Pancreas (tissue), 10 donors: ENCODE data around the gene MT3. TPM values are rescaled to one million over a fixed set of nuclear protein-coding genes. Genes with fewer than 3 reads are reported as not detected.

Source experiments
- ATAC-seq, 4 donors: fragments of 200-7000 bp; cut with Tn5 transposase; one replicate each; pipeline versions ENCODE4 v1.8.0 to v1.9.1; 2020; ENCODE audit warnings: mild to moderate bottlenecking in 4 of 4, moderate library complexity in 4 of 4
- DNase-seq, 6 donors: peaks; one replicate each; pipeline ENCODE4 v3.0.0-alpha.2; 2020
- FAIRE-seq: peaks from 2 replicates; lab custom pipeline; 2012; peaks lifted over from hg19 to GRCh38; lab: Jason Lieb, UNC
- H3K27ac ChIP-seq, 4 donors: fragments of 200-600 bp; sonication (generic); 1 replicate in 3 of 4; 2 replicates in 1 of 4; pipeline versions ENCODE4 v1.5.0 to v1.8.0; 2020
- H3K27me3 ChIP-seq, 4 donors: fragments of 200-600 bp; one replicate each; pipeline ENCODE4 v1.8.0; 2021
- H3K36me3 ChIP-seq, 3 donors: fragments of 200-600 bp; sonication (generic) in 1 of 3; one replicate each; pipeline versions ENCODE4 v1.5.0 to v1.8.0; 2020 to 2021
- H3K4me1 ChIP-seq, 3 donors: fragments of 200-600 bp; one replicate each; pipeline ENCODE4 v1.8.0; 2021
- H3K4me3 ChIP-seq, 4 donors: fragments of 200-600 bp; sonication (generic) in 2 of 4; one replicate each; pipeline versions ENCODE4 v1.5.0 to v1.8.0; 2020 to 2021
- H3K9me3 ChIP-seq, 4 donors: fragments of 200-600 bp; one replicate each; pipeline ENCODE4 v1.8.0; 2021
- CTCF ChIP-seq, 4 donors: fragments of 200-600 bp; sonication (generic) in 3 of 4; IDR thresholded peaks; one replicate each; pipeline versions ENCODE4 v1.5.0 to v1.8.0; 2021; ENCODE audit warnings: antibody characterized with exemption in 4 of 4
- WGBS, 2 donors: extraction: QIAGEN DNeasy Blood & Tissue Kit; methylation state at CpG; one replicate each; pipeline ENCODE4 v1.1.7; 2013; 5-methylcytosine and 5-hydroxymethylcytosine counted together
- intact Hi-C, 3 donors: fragments of 100-400 bp; cut with DNase I; formaldehyde crosslinking; loops; one replicate each; pipeline versions ENCODE4 v1.11.1 to v1.14.2; 2022
- polyA plus RNA-seq, 2 donors: library from polyadenylated mRNA; stranded (reverse); fragments of 200-250 nt; gene quantifications; one replicate each; pipeline ENCODE4 v1.2.3, GENCODE V29; 2013
- total RNA-seq, 6 donors: library from RNA; stranded (reverse); fragmentation: NEBNext Ultra II Directional in 4 of 6; extraction: Animal tissue kit (Norgen Biotek cat#: 25700) in 4 of 6; gene quantifications; one replicate each; pipeline versions ENCODE4 v1.2.1 to v1.2.4, GENCODE V29; 2021 to 2023
- donor health status: healthy with polysubstance abuse.
- donor health status: DM: no; HTN: no; CAD: no; lungs with moderate emphysema.
- donor health status: DM: no; HTN: no; CAD: no.
- donor health status: control.
- donor health status: control.
- donor health status: Bipolar disorder and iron deficiency.
- donor health status: DM: yes; HTN: yes; CAD: no.
- donor health status: DM: no; HTN: no; CAD: no.
- donor health status: DM: no; HTN: no; CAD: no.
- donor health status: DM: yes; HTN: yes; CAD: no.

Gene MT3
- total and polyA plus RNA-seq, 8 donors, result 0.41 to 4.6 (median 0.75) TPM; not detected in 4

- Histone ChIP-seq H3K27ac (no peak overlapping the region), H3K36me3 (no peaks in the 10 kb centered on the region), H3K4me1 (peaks cover 0 to 18% (median 0%) of the 10 kb centered on the region in 3 donors), H3K4me3 (no peak overlapping the region), H3K9me3 (no peaks in the 10 kb centered on the region), H3K27me3 (no peaks in the 10 kb centered on the region)
- no peak for TF ChIP-seq CTCF (IDR thresholded peaks at IDR 0.05)
- intact Hi-C loops, result no loop called here
- no peak for ATAC-seq
- DNase-seq, result no peak
- FAIRE-seq, result no peak
- 81 to 88% methylated on average over 1 of the region's 1 CpG for WGBS, 2 donors
These were observed 16.1 kb downstream of the MT3 start for GRCh38 chr16:56605475-56605874.

GRCh38 chr16:56606071-56606475 lies 16.7 kb downstream of the MT3 start:
- FAIRE-seq (no peak), DNase-seq (no peak), ATAC-seq (no peak)
- intact Hi-C loops, result no loop called here
- peaks cover 0 to 20% (median 0%) of the 10 kb centered on the region in 3 donors for H3K4me1 ChIP-seq
- H3K9me3 ChIP-seq, result no peaks in the 10 kb centered on the region
- no peaks in the 10 kb centered on the region for H3K36me3 ChIP-seq
- H3K27ac ChIP-seq, result peak overlapping the region; percentile 78 to 94 (median 90)
- H3K4me3 ChIP-seq, result no peak overlapping the region
- H3K27me3 ChIP-seq, result no peaks in the 10 kb centered on the region
- TF ChIP-seq CTCF (IDR thresholded peaks at IDR 0.05), result no peak
- 82 to 84% methylated on average over 3 of the region's 3 CpGs for WGBS, 2 donors

GRCh38 chr16:56606476-56607108 lies 17.3 kb downstream of the MT3 start:
- peaks cover 0 to 20% (median 0%) of the 10 kb centered on the region in 3 donors for H3K4me1 ChIP-seq
- no peak for ATAC-seq
- H3K36me3 ChIP-seq, result no peaks in the 10 kb centered on the region
- H3K9me3 ChIP-seq, result no peaks in the 10 kb centered on the region
- no peaks in the 10 kb centered on the region for H3K27me3 ChIP-seq
- TF ChIP-seq CTCF (IDR thresholded peaks at IDR 0.05), result no peak
- no peak for FAIRE-seq
- intact Hi-C loops, result no loop called here
- H3K27ac ChIP-seq, result peak overlapping the region; percentile 78 to 94 (median 90)
- DNase-seq, result peak in 1 of 6 donors; percentile 38
- WGBS, 2 donors, result 39 to 53% methylated on average over 8 of the region's 8 CpGs
- H3K4me3 ChIP-seq, result no peak overlapping the region

- DNase-seq (peak in 3 of 6 donors; percentile 44 to 58 (median 52)), FAIRE-seq (no peak), ATAC-seq (peak in 3 of 4 donors; percentile 1 to 15 (median 1))
- Histone ChIP-seq H3K4me3 (no peak overlapping the region), H3K4me1 (peaks cover 0 to 20% (median 0%) of the 10 kb centered on the region in 3 donors), H3K36me3 (no peaks in the 10 kb centered on the region), H3K27ac (peak overlapping the region; percentile 78 to 94 (median 90)), H3K9me3 (no peaks in the 10 kb centered on the region), H3K27me3 (no peaks in the 10 kb centered on the region)
- 76 to 83% methylated on average over 14 of the region's 14 CpGs for WGBS, 2 donors
- TF ChIP-seq CTCF (IDR thresholded peaks at IDR 0.05), result no peak
- intact Hi-C loops, result no loop called here
These were observed 17.8 kb downstream of the MT3 start for GRCh38 chr16:56607109-56607618.

- Histone ChIP-seq H3K9me3 (no peaks in the 10 kb centered on the region), H3K36me3 (no peaks in the 10 kb centered on the region), H3K4me1 (peaks cover 0 to 20% (median 0%) of the 10 kb centered on the region in 3 donors), H3K4me3 (peak overlapping the region in 2 of 4 donors; percentile 46 to 56), H3K27me3 (no peaks in the 10 kb centered on the region), H3K27ac (peak overlapping the region; percentile 78 to 94 (median 90))
- FAIRE-seq (no peak), ATAC-seq (no peak), DNase-seq (no peak)
- intact Hi-C loops, result no loop called here
- TF ChIP-seq CTCF (IDR thresholded peaks at IDR 0.05), result no peak
- WGBS, 2 donors, result 81 to 85% methylated on average over 2 of the region's 2 CpGs
These were observed 18.3 kb downstream of the MT3 start for GRCh38 chr16:56607675-56608042.
